Pons (tissue), 1 donor: Measurements from ENCODE around the gene PTPN5.
"Not testable (repeated sequence)": the region's sequence is repeated elsewhere in the genome, so short reads cannot be mapped to it uniquely, and the experiment has no call there.

ENCODE experiments used
- DNase-seq: peaks from one replicate; pipeline ENCODE4 v3.0.0-alpha.2; 2016; ENCODE audit warnings: low spot score

The PTPN5 gene

DNA sequence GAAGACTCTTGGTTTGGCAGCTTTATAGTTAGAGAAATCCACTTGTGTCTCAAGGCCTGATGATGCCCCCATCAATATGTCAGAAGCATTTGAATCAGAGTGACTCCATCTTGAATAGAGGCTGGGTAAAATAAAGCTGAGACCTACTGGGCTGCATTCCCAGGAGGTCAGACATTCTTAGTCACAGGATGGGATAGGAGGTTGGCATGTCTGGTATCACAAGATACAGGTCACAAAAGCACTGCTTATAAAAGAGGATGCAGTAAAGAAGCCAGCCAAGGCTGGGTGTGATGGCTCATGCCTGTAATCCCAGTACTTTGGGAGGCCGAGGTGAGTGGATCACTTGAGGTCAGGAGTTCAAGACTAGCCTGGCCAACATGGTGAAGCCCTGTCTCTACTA is 109.6 kb downstream of the PTPN5 start:
- not testable (repeated sequence) for DNase-seq
